ENCODE results near the gene NMRK1.
A peak's percentile ranks its signal among the peaks of the same experiment; 100 is the strongest.

The NMRK1 gene

DNA sequence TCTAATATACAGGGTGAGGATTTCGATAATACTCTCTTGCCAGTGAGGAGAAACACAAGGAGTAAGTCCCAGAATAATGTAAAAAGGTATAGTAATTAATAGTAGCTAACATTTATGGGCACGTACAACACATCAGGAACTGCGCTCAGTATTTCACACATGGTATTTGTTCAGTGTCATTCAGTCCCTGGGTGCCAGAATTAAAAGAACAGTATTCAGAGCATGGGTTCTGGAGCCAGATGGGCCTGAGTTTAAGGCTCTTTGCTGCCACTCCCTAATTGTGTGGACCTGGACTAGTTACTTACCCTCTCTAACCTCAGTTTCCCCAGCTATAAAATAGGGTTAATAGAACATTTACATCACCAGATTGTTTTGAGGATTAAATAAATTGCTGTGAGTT is 16.7 kb upstream of the NMRK1 start:
- no peak overlapping the region for H3K4me3 ChIP-seq (ENCODE audit: low read length)
- TF ChIP-seq, protein P1, sequence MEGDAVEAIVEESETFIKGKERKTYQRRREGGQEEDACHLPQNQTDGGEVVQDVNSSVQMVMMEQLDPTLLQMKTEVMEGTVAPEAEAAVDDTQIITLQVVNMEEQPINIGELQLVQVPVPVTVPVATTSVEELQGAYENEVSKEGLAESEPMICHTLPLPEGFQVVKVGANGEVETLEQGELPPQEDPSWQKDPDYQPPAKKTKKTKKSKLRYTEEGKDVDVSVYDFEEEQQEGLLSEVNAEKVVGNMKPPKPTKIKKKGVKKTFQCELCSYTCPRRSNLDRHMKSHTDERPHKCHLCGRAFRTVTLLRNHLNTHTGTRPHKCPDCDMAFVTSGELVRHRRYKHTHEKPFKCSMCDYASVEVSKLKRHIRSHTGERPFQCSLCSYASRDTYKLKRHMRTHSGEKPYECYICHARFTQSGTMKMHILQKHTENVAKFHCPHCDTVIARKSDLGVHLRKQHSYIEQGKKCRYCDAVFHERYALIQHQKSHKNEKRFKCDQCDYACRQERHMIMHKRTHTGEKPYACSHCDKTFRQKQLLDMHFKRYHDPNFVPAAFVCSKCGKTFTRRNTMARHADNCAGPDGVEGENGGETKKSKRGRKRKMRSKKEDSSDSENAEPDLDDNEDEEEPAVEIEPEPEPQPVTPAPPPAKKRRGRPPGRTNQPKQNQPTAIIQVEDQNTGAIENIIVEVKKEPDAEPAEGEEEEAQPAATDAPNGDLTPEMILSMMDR (conservative IDR thresholded peaks at IDR 0.05; ENCODE audit: low read depth, low read length), result no peak
- no peak for DNase-seq (ENCODE audit: low read depth)

DNA sequence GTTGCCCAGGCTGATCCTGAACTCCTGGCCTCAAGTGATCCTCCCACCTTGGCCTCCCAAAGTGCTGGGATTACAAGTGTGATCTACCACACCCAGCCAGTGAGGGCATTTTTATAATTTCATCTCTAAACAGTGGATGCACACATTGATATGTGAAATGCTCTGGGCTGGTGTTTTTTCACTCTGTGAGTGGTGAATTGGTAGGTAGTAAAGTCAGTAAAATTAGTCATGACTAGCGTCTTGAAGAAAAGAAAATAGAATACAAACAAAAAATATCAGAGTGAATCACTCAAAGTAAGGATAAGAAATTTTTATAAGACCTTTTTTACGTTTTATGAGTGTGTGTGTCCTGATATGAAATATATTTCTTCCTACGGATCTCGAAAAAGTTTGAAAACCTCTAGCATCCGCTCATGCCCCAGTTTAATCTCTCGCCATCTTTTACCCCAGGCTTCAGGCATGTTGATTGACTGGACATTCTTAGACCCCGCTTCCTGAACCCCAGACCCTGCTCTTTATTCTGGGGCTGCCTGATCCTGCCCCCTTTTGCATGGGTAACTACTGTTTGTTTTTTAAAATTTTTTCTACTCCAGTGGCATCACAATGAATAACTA is 14.3 kb upstream of the NMRK1 start:
- no peak overlapping the region for H3K4me3 ChIP-seq (ENCODE audit: low read length)
- TF ChIP-seq, protein P1 (conservative IDR thresholded peaks at IDR 0.05; ENCODE audit: low read depth, low read length), result no peak
- DNase-seq (ENCODE audit: low read depth), result no peak

DNA sequence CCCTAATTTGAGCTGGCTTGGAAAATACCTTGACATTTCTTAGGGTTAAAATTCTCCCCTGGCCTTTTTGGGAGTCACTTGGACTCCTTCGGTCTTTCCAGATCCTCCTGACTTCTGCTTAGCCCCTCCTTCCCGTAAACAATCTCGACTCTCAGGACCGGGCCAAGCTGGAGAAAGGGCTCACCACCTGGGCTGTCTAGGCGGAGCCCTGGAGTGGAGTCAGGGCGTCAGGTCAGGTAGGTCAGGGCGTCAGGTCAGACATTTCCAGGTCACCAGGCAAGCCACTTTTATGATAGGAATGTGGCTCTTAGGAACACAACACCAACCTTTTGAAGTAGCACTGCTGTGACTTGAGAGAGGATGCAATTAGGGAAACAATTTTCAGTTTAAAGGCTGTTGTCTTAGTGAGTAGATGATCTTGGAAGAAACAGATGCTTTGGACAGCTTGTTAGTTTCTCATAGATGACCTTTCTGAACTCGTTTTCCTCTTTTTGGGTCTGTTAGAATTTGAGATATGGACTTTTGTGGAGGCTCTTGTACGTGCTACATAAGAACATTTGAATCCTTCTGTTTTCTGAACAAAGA is 13.1 kb upstream of the NMRK1 start:
- H3K4me3 ChIP-seq (ENCODE audit: low read length), result no peak overlapping the region
- TF ChIP-seq, protein P1 (conservative IDR thresholded peaks at IDR 0.05; ENCODE audit: low read depth, low read length), result no peak
- no peak for DNase-seq (ENCODE audit: low read depth)

- no peak overlapping the region for H3K4me3 ChIP-seq (ENCODE audit: low read length)
- DNase-seq (ENCODE audit: low read depth), result no peak
- TF ChIP-seq, protein P1 (conservative IDR thresholded peaks at IDR 0.05; ENCODE audit: low read depth, low read length), result no peak
These were observed 8.8 kb upstream of the NMRK1 start for GRCh38 chr9:75096796-75097195.

DNA sequence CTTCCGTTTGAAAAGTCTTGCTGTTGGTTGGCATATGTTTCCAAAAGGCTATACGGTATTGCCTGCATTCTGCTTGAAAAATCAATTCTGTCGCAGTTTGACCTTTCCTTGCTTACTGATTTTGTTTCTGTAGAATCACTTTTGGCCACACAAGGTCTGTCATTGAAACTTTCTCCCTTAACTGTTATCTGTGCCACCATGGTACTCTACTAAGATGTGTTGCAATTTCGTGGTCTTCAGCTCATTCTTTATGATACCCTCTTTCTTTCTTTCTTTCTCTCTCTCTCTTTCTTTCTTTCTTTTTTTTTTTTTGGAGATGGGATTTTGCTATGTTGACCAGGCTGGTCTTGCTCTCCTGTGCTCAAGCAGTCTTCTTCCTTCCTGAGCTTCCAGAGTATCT is 4.8 kb upstream of the NMRK1 start:
- TF ChIP-seq, protein P1 (conservative IDR thresholded peaks at IDR 0.05; ENCODE audit: low read depth, low read length), result no peak
- H3K4me3 ChIP-seq (ENCODE audit: low read length), result no peak overlapping the region
- DNase-seq (ENCODE audit: low read depth), result no peak

DNA sequence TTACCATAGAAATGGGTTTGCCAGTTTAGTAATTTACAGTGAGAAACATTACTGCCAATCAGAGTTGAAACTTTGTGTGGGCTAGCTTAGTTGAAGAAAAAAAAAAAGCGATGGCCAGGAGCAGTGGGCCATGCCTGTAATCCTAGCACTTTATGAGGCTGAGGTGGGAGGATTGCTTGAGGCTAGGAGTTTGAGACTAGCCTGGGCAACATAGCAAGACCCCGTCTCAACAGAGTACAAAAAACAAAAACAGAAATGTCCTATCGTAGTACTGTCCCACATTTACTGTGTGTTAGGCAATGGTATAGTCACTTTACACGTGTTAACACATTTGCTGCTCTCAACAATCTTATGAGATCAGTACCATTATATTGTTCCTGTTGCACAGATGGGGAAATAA is 2.6 kb upstream of the NMRK1 start:
- no peak overlapping the region for H3K4me3 ChIP-seq (ENCODE audit: low read length)
- TF ChIP-seq, protein P1 (conservative IDR thresholded peaks at IDR 0.05; ENCODE audit: low read depth, low read length), result no peak
- no peak for DNase-seq (ENCODE audit: low read depth)

- TF ChIP-seq, protein P1 (conservative IDR thresholded peaks at IDR 0.05; ENCODE audit: low read depth, low read length), result no peak
- H3K4me3 ChIP-seq (ENCODE audit: low read length), result peak overlapping the region; percentile 87
- no peak for DNase-seq (ENCODE audit: low read depth)
These were observed 1.4 kb upstream of the NMRK1 start for GRCh38 chr9:75089373-75089766.
